ENCODE measurements around the gene MLANA.

DNA sequence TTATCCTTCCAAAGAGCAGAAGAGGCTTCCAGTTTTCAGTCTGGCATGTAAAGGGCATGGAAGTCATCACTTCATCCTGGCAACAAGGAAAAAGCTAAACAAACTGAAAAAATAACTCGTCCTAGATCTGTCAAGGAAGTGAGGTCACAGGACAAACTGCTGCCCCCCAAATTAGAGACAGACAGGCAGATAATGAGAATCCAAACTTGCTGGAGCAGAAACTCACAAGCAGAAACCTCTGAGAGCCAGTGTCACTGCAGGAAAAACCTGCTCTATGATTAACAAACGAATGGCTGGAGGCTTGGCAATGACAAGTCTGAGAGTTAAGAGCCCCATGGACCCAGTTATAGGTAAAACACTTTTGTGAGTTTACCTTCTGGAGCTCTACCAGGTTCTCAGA lies 18.9 kb upstream of the MLANA start:
- TF ChIP-seq CTCF (IDR thresholded peaks at IDR 0.05) (no peak), POLR2A (IDR thresholded peaks at IDR 0.05) (no peak)
